ENCODE data around the gene TMEM14A. TPM values are rescaled to one million over a fixed set of nuclear protein-coding genes. Genes with fewer than 3 reads are reported as not detected.

The TMEM14A gene
- total and polyA plus RNA-seq, 9 of the 15 experiments (the other 6 are each of a cell fraction or from before 2014, with no cell fraction given): 3.5 to 43.3 (median 8.5) TPM

DNA sequence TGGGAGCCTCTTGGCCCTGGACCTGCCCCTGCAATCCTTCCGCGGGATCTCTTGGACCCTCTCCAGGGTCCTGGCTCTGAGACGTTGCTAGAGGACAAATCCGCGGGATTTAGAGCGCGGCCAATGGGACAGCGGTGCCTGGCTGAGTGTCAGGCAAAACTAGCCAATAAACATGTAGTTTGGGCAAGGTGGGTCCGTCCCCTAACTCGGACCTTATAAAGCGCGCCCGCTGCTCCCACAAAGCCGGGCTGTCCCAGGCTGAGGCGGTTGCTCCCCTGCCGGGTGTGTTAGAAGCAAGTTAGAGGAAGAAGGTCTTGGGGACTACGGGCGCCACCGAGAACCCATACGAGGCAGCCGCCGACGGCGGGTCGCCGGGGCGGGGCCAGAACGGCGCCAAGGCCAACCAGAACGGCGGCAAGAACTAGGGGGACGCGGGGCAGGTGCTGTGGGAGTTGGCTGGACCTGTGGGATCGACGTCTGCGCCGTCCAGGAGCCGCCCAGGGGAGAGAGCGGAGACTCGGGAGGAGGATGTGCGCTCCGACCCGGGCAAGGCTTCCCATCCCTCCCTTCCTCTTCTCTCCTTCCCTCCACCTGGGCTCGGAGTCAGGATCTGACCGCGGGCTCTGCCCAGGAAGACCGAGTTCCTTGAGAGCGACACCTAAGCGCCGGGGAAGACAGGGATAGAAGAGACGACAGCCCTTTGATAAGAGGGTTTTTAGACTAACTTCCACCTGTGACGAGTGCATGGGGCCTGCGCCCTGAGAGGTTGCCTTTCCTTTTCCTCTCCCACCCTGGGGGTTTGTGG, 6.5 kb upstream of the TMEM14A start (continued):
- TF ChIP-seq, protein P1, sequence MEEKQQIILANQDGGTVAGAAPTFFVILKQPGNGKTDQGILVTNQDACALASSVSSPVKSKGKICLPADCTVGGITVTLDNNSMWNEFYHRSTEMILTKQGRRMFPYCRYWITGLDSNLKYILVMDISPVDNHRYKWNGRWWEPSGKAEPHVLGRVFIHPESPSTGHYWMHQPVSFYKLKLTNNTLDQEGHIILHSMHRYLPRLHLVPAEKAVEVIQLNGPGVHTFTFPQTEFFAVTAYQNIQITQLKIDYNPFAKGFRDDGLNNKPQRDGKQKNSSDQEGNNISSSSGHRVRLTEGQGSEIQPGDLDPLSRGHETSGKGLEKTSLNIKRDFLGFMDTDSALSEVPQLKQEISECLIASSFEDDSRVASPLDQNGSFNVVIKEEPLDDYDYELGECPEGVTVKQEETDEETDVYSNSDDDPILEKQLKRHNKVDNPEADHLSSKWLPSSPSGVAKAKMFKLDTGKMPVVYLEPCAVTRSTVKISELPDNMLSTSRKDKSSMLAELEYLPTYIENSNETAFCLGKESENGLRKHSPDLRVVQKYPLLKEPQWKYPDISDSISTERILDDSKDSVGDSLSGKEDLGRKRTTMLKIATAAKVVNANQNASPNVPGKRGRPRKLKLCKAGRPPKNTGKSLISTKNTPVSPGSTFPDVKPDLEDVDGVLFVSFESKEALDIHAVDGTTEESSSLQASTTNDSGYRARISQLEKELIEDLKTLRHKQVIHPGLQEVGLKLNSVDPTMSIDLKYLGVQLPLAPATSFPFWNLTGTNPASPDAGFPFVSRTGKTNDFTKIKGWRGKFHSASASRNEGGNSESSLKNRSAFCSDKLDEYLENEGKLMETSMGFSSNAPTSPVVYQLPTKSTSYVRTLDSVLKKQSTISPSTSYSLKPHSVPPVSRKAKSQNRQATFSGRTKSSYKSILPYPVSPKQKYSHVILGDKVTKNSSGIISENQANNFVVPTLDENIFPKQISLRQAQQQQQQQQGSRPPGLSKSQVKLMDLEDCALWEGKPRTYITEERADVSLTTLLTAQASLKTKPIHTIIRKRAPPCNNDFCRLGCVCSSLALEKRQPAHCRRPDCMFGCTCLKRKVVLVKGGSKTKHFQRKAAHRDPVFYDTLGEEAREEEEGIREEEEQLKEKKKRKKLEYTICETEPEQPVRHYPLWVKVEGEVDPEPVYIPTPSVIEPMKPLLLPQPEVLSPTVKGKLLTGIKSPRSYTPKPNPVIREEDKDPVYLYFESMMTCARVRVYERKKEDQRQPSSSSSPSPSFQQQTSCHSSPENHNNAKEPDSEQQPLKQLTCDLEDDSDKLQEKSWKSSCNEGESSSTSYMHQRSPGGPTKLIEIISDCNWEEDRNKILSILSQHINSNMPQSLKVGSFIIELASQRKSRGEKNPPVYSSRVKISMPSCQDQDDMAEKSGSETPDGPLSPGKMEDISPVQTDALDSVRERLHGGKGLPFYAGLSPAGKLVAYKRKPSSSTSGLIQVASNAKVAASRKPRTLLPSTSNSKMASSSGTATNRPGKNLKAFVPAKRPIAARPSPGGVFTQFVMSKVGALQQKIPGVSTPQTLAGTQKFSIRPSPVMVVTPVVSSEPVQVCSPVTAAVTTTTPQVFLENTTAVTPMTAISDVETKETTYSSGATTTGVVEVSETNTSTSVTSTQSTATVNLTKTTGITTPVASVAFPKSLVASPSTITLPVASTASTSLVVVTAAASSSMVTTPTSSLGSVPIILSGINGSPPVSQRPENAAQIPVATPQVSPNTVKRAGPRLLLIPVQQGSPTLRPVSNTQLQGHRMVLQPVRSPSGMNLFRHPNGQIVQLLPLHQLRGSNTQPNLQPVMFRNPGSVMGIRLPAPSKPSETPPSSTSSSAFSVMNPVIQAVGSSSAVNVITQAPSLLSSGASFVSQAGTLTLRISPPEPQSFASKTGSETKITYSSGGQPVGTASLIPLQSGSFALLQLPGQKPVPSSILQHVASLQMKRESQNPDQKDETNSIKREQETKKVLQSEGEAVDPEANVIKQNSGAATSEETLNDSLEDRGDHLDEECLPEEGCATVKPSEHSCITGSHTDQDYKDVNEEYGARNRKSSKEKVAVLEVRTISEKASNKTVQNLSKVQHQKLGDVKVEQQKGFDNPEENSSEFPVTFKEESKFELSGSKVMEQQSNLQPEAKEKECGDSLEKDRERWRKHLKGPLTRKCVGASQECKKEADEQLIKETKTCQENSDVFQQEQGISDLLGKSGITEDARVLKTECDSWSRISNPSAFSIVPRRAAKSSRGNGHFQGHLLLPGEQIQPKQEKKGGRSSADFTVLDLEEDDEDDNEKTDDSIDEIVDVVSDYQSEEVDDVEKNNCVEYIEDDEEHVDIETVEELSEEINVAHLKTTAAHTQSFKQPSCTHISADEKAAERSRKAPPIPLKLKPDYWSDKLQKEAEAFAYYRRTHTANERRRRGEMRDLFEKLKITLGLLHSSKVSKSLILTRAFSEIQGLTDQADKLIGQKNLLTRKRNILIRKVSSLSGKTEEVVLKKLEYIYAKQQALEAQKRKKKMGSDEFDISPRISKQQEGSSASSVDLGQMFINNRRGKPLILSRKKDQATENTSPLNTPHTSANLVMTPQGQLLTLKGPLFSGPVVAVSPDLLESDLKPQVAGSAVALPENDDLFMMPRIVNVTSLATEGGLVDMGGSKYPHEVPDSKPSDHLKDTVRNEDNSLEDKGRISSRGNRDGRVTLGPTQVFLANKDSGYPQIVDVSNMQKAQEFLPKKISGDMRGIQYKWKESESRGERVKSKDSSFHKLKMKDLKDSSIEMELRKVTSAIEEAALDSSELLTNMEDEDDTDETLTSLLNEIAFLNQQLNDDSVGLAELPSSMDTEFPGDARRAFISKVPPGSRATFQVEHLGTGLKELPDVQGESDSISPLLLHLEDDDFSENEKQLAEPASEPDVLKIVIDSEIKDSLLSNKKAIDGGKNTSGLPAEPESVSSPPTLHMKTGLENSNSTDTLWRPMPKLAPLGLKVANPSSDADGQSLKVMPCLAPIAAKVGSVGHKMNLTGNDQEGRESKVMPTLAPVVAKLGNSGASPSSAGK (IDR thresholded peaks at IDR 0.05): peak; percentile 85
- TF ChIP-seq ZNF133 (CRISPR knock-in tag; IDR thresholded peaks at IDR 0.05): no peak
- TF ChIP-seq YY1 (IDR thresholded peaks at IDR 0.05; ENCODE audit: borderline replicate concordance in 1 of 3, control insufficient read depth in 1 of 3, extremely low read depth in 1 of 3, insufficient read depth in 3 of 3, insufficient read length in 1 of 3, insufficient replicate concordance in 2 of 3, low read depth in 1 of 3, low read length in 2 of 3): peak in 1 of 3 experiments; percentile 50
- no peak for TF ChIP-seq NR2C2 (CRISPR knock-in tag; IDR thresholded peaks at IDR 0.05)
- TF ChIP-seq NR2C2 (tag; IDR thresholded peaks at IDR 0.05): no peak
- TF ChIP-seq POLR3A (IDR thresholded peaks at IDR 0.05; ENCODE audit: borderline replicate concordance, extremely low read depth, insufficient read depth, insufficient read length): no peak
- TF ChIP-seq CEBPG (CRISPR knock-in tag; IDR thresholded peaks at IDR 0.05): no peak
- TF ChIP-seq CEBPG (tag; conservative IDR thresholded peaks at IDR 0.05 in 1 of 2, IDR thresholded peaks at IDR 0.05 in 1 of 2): no peak
- TF ChIP-seq HMGN3 (IDR thresholded peaks at IDR 0.05; ENCODE audit: borderline replicate concordance, extremely low read depth, insufficient read length, low read depth, low read length): no peak
- TF ChIP-seq MECOM (CRISPR knock-in tag; IDR thresholded peaks at IDR 0.05): no peak
- TF ChIP-seq ATF1 (CRISPR knock-in tag; IDR thresholded peaks at IDR 0.05): no peak
- TF ChIP-seq ATF1 (tag; IDR thresholded peaks at IDR 0.05): peak; percentile 65
- TF ChIP-seq, protein P2, sequence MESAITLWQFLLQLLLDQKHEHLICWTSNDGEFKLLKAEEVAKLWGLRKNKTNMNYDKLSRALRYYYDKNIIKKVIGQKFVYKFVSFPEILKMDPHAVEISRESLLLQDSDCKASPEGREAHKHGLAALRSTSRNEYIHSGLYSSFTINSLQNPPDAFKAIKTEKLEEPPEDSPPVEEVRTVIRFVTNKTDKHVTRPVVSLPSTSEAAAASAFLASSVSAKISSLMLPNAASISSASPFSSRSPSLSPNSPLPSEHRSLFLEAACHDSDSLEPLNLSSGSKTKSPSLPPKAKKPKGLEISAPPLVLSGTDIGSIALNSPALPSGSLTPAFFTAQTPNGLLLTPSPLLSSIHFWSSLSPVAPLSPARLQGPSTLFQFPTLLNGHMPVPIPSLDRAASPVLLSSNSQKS (CRISPR knock-in tag; IDR thresholded peaks at IDR 0.05): no peak
- no peak for TF ChIP-seq FUS (optimal IDR thresholded peaks at IDR 0.05; ENCODE audit: low read depth, low read length)

All from K562 (cell line).